GM12801 (cell line): ENCODE measurements around the gene PLEKHA4.

ENCODE experiments used
- CTCF ChIP-seq: IDR thresholded peaks from one replicate; pipeline ENCODE4 v1.5.1; 2011; ENCODE audit warnings: control low read depth; ENCODE audit not compliant: insufficient read length; ENCODE audit errors: extremely low read depth

The PLEKHA4 gene

GRCh38 chr19:48868114-48868886, at the start of gene PLEKHA4:
TSS of gene PLEKHA4 (minus strand) at chr19:48868617. CDS start at chr19:48867620, 997 bp downstream.
- no peak for TF ChIP-seq CTCF

GRCh38 chr19:48918071-48918470, 49.7 kb upstream of the PLEKHA4 start:
- TF ChIP-seq CTCF, result no peak

- TF ChIP-seq CTCF, result no peak
Observed at GRCh38 chr19:48915757-48916156, 47.3 kb upstream of the PLEKHA4 start.

- no peak for TF ChIP-seq CTCF
Observed at GRCh38 chr19:48914181-48914580, 45.8 kb upstream of the PLEKHA4 start.

- no peak for TF ChIP-seq CTCF
Observed at GRCh38 chr19:48913114-48913889, 44.9 kb upstream of the PLEKHA4 start.

GRCh38 chr19:48910803-48911202, 42.4 kb upstream of the PLEKHA4 start:
- TF ChIP-seq CTCF, result no peak

- TF ChIP-seq CTCF, result no peak
Observed at GRCh38 chr19:48907671-48908070, 39.3 kb upstream of the PLEKHA4 start.
